ENCODE results near the gene RAD51B.

Gene RAD51B

DNA sequence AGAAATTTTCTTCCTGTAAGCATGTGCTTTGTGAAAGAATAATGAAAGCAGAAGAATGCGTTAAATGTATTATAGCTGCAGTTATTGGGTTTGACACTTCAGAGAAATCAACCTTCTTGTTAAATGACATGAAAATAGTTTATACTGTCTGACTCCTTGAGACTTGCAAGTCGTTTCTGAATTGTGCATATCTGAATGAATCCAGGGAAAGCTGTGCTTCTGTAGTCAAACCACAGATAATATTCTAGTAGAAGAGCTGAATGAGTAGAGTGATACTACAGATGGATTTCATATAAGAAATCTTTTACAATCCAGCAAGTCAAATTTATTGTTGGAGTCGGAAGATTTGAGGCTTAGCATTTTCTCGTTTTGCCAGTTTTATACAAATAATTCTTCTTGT is 343.3 kb downstream of the RAD51B start:
- no peaks in the 10 kb centered on the region for H3K27me3 ChIP-seq (ENCODE audit: insufficient read depth, poor library complexity, severe bottlenecking)
- no peak for DNase-seq (ENCODE audit: low read depth in 1 of 2, low spot score in 1 of 2)
- no peak overlapping the region for H3K4me3 ChIP-seq (replicated peaks; ENCODE audit: insufficient read depth, low read length)
- no peak for TF ChIP-seq SPI1 (IDR thresholded peaks at IDR 0.05; ENCODE audit: borderline replicate concordance, low read depth)
- no peak for TF ChIP-seq REST (IDR thresholded peaks at IDR 0.05; ENCODE audit: insufficient replicate concordance, low read depth)
- H3K27ac ChIP-seq (replicated peaks), result no peak overlapping the region

DNA sequence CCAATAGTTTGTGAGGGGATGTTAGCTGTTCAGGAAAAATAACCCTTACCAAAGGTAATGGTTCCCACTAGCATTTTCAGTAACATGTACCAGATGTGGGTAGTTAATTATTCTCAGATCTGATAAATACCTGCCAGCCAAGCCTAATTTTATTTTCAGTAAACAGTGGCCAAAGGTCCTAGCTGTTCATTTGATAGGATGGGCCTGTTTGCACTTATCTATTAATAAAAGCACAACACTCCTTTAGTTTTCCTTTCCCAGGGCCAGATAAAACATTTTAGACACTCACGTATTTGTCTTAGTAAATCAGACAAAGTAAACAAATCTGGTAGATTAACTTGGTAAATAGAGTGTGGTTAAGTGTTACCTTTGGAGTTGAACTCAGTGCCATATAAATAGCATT is 345.1 kb downstream of the RAD51B start:
- H3K27ac ChIP-seq (replicated peaks), result no peak overlapping the region
- no peak for DNase-seq (ENCODE audit: low read depth in 1 of 2, low spot score in 1 of 2)

DNA sequence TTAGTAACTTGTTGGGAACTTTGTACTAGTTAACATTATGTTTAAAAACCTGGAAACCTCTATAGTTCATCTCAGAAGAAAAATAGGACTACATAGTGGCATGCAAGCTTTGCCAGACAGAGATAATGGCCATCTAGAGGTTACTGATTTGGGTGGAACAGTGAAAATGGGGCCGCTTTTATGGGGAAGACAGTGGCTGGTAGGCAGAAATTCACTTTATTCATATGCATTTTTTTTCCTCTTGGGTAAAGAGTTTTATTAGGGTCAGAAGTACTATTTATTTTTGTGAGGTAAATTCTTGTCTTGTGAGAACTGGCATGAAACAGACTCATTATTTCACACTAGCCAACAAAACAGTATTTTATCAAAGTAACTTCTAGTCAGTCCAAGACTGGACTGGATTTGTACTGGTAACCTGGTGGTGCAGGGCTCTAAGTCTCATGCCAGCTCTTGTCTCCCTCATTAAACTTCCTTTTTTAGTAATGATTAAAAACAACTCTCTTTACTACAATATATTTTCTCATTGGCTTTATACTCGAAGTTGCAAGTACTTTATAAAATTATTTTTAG is 345.8 kb downstream of the RAD51B start:
- Histone ChIP-seq H3K4me3 (replicated peaks; ENCODE audit: insufficient read depth, low read length) (no peak overlapping the region), H3K27me3 (ENCODE audit: insufficient read depth, poor library complexity, severe bottlenecking) (no peaks in the 10 kb centered on the region), H3K27ac (replicated peaks) (no peak overlapping the region)
- no peak for TF ChIP-seq POLR2AphosphoS5 (IDR thresholded peaks at IDR 0.05; ENCODE audit: low read depth)
- TF ChIP-seq REST (IDR thresholded peaks at IDR 0.05; ENCODE audit: insufficient replicate concordance, low read depth), result no peak
- TF ChIP-seq GABPA (IDR thresholded peaks at IDR 0.05; ENCODE audit: low read depth), result no peak
- TF ChIP-seq, protein P1, sequence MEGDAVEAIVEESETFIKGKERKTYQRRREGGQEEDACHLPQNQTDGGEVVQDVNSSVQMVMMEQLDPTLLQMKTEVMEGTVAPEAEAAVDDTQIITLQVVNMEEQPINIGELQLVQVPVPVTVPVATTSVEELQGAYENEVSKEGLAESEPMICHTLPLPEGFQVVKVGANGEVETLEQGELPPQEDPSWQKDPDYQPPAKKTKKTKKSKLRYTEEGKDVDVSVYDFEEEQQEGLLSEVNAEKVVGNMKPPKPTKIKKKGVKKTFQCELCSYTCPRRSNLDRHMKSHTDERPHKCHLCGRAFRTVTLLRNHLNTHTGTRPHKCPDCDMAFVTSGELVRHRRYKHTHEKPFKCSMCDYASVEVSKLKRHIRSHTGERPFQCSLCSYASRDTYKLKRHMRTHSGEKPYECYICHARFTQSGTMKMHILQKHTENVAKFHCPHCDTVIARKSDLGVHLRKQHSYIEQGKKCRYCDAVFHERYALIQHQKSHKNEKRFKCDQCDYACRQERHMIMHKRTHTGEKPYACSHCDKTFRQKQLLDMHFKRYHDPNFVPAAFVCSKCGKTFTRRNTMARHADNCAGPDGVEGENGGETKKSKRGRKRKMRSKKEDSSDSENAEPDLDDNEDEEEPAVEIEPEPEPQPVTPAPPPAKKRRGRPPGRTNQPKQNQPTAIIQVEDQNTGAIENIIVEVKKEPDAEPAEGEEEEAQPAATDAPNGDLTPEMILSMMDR (IDR thresholded peaks at IDR 0.05; ENCODE audit: insufficient read depth, low read length), result no peak
- TF ChIP-seq SPI1 (IDR thresholded peaks at IDR 0.05; ENCODE audit: borderline replicate concordance, low read depth), result no peak
- no peak for DNase-seq (ENCODE audit: low read depth in 1 of 2, low spot score in 1 of 2)

More for the DNA sequence above, 345.1 kb downstream of the RAD51B start:
- no peaks in the 10 kb centered on the region for H3K27me3 ChIP-seq (ENCODE audit: insufficient read depth, poor library complexity, severe bottlenecking)
- TF ChIP-seq GABPA (IDR thresholded peaks at IDR 0.05; ENCODE audit: low read depth), result no peak
- TF ChIP-seq SPI1 (IDR thresholded peaks at IDR 0.05; ENCODE audit: borderline replicate concordance, low read depth), result no peak
- TF ChIP-seq, protein P1 (IDR thresholded peaks at IDR 0.05; ENCODE audit: insufficient read depth, low read length), result no peak
- no peak for TF ChIP-seq REST (IDR thresholded peaks at IDR 0.05; ENCODE audit: insufficient replicate concordance, low read depth)
- no peak for TF ChIP-seq POLR2AphosphoS5 (IDR thresholded peaks at IDR 0.05; ENCODE audit: low read depth)
- no peak overlapping the region for H3K4me3 ChIP-seq (replicated peaks; ENCODE audit: insufficient read depth, low read length)

Data from HL-60 (cell line).